ENCODE results near the gene ROBO3.

DNA sequence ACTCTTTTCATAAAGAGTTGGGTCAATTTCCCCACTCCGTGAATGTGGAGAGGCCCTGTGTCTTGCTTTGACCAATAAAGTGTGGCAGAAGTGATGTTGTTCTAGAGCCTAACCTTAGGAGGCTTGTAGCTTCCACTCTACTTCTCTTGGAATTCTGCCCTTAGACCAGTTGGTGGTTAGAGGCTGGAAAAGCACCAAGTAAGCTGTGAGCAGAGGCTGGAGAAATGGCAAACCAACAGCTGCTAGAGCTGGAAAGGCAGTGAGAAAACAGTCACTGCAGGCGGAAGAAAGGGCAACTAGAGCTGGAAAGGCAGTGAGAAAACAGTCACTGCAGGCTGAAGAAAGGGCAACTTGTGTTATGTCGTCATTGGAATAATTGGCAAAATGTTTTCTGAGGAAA is 35.2 kb upstream of the ROBO3 start:
- no peak for TF ChIP-seq CTCF (IDR thresholded peaks at IDR 0.05)
- TF ChIP-seq POLR2A (IDR thresholded peaks at IDR 0.05) = no peak
- TF ChIP-seq EP300 (IDR thresholded peaks at IDR 0.05; ENCODE audit: low read depth) = no peak

Data from transverse colon (tissue), 3 donors.